Measurements from ENCODE around the gene ITGA11. TPM values are rescaled to one million over a fixed set of nuclear protein-coding genes. Genes with fewer than 3 reads are reported as not detected.

The ITGA11 gene
- total RNA-seq, 1 donor from 2014 or later, result 0.28 TPM

- Mint-ChIP-seq H3K36me3 (ENCODE audit: low read depth, unreplicated experiment) (peaks cover 4% of the 10 kb centered on the region), H3K4me1 (ENCODE audit: unreplicated experiment) (no peaks in the 10 kb centered on the region), H3K9me3 (ENCODE audit: unreplicated experiment) (peaks cover 4% of the 10 kb centered on the region), H3K27ac (ENCODE audit: unreplicated experiment) (no peak overlapping the region), H3K27me3 (ENCODE audit: unreplicated experiment) (peaks cover 2% of the 10 kb centered on the region), H3K4me3 (ENCODE audit: unreplicated experiment) (no peak overlapping the region)
- TF ChIP-seq, protein P1, sequence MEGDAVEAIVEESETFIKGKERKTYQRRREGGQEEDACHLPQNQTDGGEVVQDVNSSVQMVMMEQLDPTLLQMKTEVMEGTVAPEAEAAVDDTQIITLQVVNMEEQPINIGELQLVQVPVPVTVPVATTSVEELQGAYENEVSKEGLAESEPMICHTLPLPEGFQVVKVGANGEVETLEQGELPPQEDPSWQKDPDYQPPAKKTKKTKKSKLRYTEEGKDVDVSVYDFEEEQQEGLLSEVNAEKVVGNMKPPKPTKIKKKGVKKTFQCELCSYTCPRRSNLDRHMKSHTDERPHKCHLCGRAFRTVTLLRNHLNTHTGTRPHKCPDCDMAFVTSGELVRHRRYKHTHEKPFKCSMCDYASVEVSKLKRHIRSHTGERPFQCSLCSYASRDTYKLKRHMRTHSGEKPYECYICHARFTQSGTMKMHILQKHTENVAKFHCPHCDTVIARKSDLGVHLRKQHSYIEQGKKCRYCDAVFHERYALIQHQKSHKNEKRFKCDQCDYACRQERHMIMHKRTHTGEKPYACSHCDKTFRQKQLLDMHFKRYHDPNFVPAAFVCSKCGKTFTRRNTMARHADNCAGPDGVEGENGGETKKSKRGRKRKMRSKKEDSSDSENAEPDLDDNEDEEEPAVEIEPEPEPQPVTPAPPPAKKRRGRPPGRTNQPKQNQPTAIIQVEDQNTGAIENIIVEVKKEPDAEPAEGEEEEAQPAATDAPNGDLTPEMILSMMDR (IDR thresholded peaks at IDR 0.05; ENCODE audit: unreplicated experiment), result no peak
- no peak for DNase-seq (ENCODE audit: low spot score)
These were observed 16.9 kb downstream of the ITGA11 start for GRCh38 chr15:68415061-68415460.

- H3K36me3 Mint-ChIP-seq (ENCODE audit: low read depth, unreplicated experiment), result peaks cover 4% of the 10 kb centered on the region
- no peak overlapping the region for H3K4me3 Mint-ChIP-seq (ENCODE audit: unreplicated experiment)
- peaks cover 2% of the 10 kb centered on the region for H3K27me3 Mint-ChIP-seq (ENCODE audit: unreplicated experiment)
- no peaks in the 10 kb centered on the region for H3K4me1 Mint-ChIP-seq (ENCODE audit: unreplicated experiment)
- no peak overlapping the region for H3K27ac Mint-ChIP-seq (ENCODE audit: unreplicated experiment)
- TF ChIP-seq, protein P1 (IDR thresholded peaks at IDR 0.05; ENCODE audit: unreplicated experiment), result no peak
- no peak for DNase-seq (ENCODE audit: low spot score)
- H3K9me3 Mint-ChIP-seq (ENCODE audit: unreplicated experiment), result peaks cover 4% of the 10 kb centered on the region
These were observed 17.4 kb downstream of the ITGA11 start for GRCh38 chr15:68414591-68414990.

- TF ChIP-seq, protein P1 (IDR thresholded peaks at IDR 0.05; ENCODE audit: unreplicated experiment), result no peak
- H3K27ac Mint-ChIP-seq (ENCODE audit: unreplicated experiment), result no peak overlapping the region
- H3K4me1 Mint-ChIP-seq (ENCODE audit: unreplicated experiment), result no peaks in the 10 kb centered on the region
- H3K27me3 Mint-ChIP-seq (ENCODE audit: unreplicated experiment), result peaks cover 2% of the 10 kb centered on the region
- H3K9me3 Mint-ChIP-seq (ENCODE audit: unreplicated experiment), result peaks cover 4% of the 10 kb centered on the region
- H3K4me3 Mint-ChIP-seq (ENCODE audit: unreplicated experiment), result no peak overlapping the region
- H3K36me3 Mint-ChIP-seq (ENCODE audit: low read depth, unreplicated experiment), result peaks cover 4% of the 10 kb centered on the region
- DNase-seq (ENCODE audit: low spot score), result no peak
These were observed 17.8 kb downstream of the ITGA11 start for GRCh38 chr15:68414206-68414555.

- Mint-ChIP-seq H3K27ac (ENCODE audit: unreplicated experiment) (no peak overlapping the region), H3K27me3 (ENCODE audit: unreplicated experiment) (peaks cover 2% of the 10 kb centered on the region), H3K36me3 (ENCODE audit: low read depth, unreplicated experiment) (peaks cover 4% of the 10 kb centered on the region), H3K4me3 (ENCODE audit: unreplicated experiment) (no peak overlapping the region), H3K4me1 (ENCODE audit: unreplicated experiment) (no peaks in the 10 kb centered on the region), H3K9me3 (ENCODE audit: unreplicated experiment) (peaks cover 4% of the 10 kb centered on the region)
- no peak for DNase-seq (ENCODE audit: low spot score)
- TF ChIP-seq, protein P1 (IDR thresholded peaks at IDR 0.05; ENCODE audit: unreplicated experiment), result no peak
These were observed 18.4 kb downstream of the ITGA11 start for GRCh38 chr15:68413363-68414205.

DNA sequence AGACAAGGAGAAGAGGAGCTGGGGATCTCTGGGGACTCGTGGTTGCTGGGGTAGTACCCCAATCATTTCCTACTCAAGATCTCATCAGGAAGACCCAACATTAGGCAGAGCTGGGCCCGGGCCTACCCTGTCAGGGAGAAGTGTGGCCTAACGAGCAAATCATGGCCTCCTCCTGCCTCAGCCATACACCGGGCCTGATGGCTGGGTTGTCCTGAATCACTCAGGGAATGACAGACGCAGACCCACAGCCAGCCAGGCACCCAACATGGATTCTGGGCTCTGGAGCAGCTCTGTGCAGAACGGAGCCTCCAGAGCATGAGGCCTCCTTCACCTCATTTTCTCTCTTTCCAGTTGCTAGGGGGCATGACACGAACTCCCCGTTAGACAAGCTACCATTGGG is 19.7 kb downstream of the ITGA11 start:
- no peak for DNase-seq (ENCODE audit: low spot score)
- Mint-ChIP-seq H3K4me3 (ENCODE audit: unreplicated experiment) (no peak overlapping the region), H3K27ac (ENCODE audit: unreplicated experiment) (no peak overlapping the region), H3K9me3 (ENCODE audit: unreplicated experiment) (peaks cover 4% of the 10 kb centered on the region), H3K4me1 (ENCODE audit: unreplicated experiment) (peaks cover 4% of the 10 kb centered on the region), H3K27me3 (ENCODE audit: unreplicated experiment) (peaks cover 2% of the 10 kb centered on the region), H3K36me3 (ENCODE audit: low read depth, unreplicated experiment) (peaks cover 4% of the 10 kb centered on the region)
- TF ChIP-seq, protein P1 (IDR thresholded peaks at IDR 0.05; ENCODE audit: unreplicated experiment), result no peak

Measured in endothelial cell (in vitro differentiated cells).